NB4 (cell line): Measurements from ENCODE around the gene RBM47.
A peak's percentile ranks its signal among the peaks of the same experiment; 100 is the strongest.

Source experiments
- DNase-seq: peaks from one replicate; pipeline ENCODE4 v3.0.0; 2010; ENCODE audit warnings: low read depth
- H3K4me3 ChIP-seq: one replicate; pipeline ENCODE4 v1.5.1; 2011; ENCODE audit warnings: mild to moderate bottlenecking, low read depth, low read length, moderate library complexity
- MAX ChIP-seq: IDR thresholded peaks from 2 replicates; pipeline ENCODE4 v1.6.1; 2011; ENCODE audit warnings: low read depth, low read length
- MYC ChIP-seq: IDR thresholded peaks from 2 replicates; pipeline ENCODE4 v1.6.1; 2011; ENCODE audit warnings: low read depth, low read length
- POLR2A ChIP-seq: IDR thresholded peaks from 2 replicates; pipeline ENCODE4 v1.6.1; 2011; ENCODE audit warnings: mild to moderate bottlenecking; ENCODE audit not compliant: insufficient read length; ENCODE audit errors: extremely low read depth
- TF ChIP-seq, protein P1 (sequence below): IDR thresholded peaks from one replicate; pipeline ENCODE4 v1.5.1; 2012; ENCODE audit warnings: low read depth, low read length

The RBM47 gene

GRCh38 chr4:40557736-40558135 is 71.9 kb downstream of the RBM47 start:
- no peak overlapping the region for H3K4me3 ChIP-seq
- TF ChIP-seq POLR2A (no peak), MYC (no peak), MAX (no peak)
- TF ChIP-seq, protein P1, sequence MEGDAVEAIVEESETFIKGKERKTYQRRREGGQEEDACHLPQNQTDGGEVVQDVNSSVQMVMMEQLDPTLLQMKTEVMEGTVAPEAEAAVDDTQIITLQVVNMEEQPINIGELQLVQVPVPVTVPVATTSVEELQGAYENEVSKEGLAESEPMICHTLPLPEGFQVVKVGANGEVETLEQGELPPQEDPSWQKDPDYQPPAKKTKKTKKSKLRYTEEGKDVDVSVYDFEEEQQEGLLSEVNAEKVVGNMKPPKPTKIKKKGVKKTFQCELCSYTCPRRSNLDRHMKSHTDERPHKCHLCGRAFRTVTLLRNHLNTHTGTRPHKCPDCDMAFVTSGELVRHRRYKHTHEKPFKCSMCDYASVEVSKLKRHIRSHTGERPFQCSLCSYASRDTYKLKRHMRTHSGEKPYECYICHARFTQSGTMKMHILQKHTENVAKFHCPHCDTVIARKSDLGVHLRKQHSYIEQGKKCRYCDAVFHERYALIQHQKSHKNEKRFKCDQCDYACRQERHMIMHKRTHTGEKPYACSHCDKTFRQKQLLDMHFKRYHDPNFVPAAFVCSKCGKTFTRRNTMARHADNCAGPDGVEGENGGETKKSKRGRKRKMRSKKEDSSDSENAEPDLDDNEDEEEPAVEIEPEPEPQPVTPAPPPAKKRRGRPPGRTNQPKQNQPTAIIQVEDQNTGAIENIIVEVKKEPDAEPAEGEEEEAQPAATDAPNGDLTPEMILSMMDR = no peak
- peak; percentile 59 for DNase-seq

- TF ChIP-seq POLR2A (no peak), MYC (no peak), MAX (no peak)
- TF ChIP-seq, protein P1 = no peak
- H3K4me3 ChIP-seq = no peak overlapping the region
- DNase-seq = no peak
Observed at GRCh38 chr4:40555176-40555900, 74.3 kb downstream of the RBM47 start.

DNA sequence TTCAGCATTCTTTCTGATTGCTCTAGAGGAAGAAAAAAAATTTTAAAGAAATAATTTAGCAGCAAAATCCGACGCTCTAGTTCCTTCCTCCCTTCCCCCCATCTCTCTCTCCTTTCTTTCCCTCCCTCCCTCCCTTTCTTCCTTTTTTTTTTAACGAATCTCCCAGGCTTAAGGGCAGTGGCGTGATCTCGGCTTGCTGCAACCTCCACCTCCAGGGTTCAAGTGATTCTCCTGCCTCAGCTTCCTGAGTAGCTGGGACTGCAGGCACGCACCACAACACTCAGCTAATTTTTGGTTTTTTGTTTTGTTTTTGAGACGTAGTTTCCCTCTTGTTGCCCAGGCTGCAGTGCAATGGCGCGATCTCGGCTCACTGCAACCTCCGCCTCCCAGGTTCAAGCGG is 75.0 kb downstream of the RBM47 start:
- DNase-seq = peak; percentile 52

DNA sequence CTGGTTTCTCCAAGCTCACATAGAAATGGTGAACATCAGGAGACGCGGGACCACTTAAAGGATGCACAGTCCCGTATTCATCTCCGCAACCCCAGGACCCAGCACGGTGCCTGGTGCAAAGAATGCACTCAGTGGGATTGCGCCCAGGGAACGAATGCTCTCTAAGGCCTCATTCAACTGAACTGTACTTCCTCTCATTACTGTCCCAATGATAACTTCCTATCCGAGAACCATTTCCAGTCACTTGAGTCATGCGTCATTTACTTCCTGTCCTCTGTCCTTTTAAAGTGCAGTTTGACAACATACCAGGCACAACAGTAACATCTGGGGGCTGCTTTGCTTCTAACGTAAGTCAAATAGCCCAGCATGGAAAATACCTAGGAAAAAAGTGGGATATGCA is 75.7 kb downstream of the RBM47 start:
- H3K4me3 ChIP-seq = peak overlapping the region; percentile 19
- TF ChIP-seq POLR2A = no peak
- no peak for TF ChIP-seq MAX
- TF ChIP-seq, protein P1 = no peak
- TF ChIP-seq MYC = no peak

More for the DNA sequence above, 75.0 kb downstream of the RBM47 start:
- peak overlapping the region; percentile 19 for H3K4me3 ChIP-seq

DNA sequence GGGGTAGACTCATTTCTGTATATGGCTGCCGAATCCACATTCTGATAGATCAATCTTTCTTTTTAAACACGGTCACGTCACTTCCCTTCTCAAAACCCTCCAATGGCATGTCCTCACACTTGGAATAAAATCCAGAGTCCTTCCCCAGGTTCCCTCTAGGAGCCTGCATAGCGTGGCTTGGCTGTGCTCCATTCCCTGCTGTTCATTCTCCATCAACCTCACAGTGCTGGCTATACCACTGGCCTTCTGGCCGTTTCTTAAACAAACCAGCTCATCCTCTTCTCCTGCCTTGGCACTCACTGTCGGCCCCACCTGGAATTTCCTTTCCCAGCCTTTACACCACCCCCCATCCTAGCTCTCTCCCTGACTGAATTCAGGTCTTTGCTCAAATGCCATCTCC is 77.1 kb downstream of the RBM47 start:
- no peak overlapping the region for H3K4me3 ChIP-seq
- no peak for DNase-seq
- TF ChIP-seq MAX (no peak), MYC (no peak)
- TF ChIP-seq, protein P1 = no peak

More for the DNA sequence above, 75.7 kb downstream of the RBM47 start:
- DNase-seq = peak; percentile 86

GRCh38 chr4:40551568-40552136 is 78.0 kb downstream of the RBM47 start:
- DNase-seq = peak; percentile 27
- peak overlapping the region; percentile 59 for H3K4me3 ChIP-seq

- peak; percentile 75 for DNase-seq
- peak; percentile 47 for TF ChIP-seq MAX
- TF ChIP-seq, protein P1 = peak; percentile 41
- peak; percentile 57 for TF ChIP-seq MYC
- TF ChIP-seq POLR2A = no peak
Observed at GRCh38 chr4:40550948-40551462, 78.7 kb downstream of the RBM47 start.

More at GRCh38 chr4:40550948-40551462, 78.7 kb downstream of the RBM47 start:
- H3K4me3 ChIP-seq = peak overlapping the region; percentile 59
